C4-2B (cell line): ENCODE measurements around the gene GFM1.

ENCODE experiments used
- ZFX ChIP-seq: fragments of 450-650 bp; IDR thresholded peaks from 2 replicates; pipeline ENCODE4 v1.6.1; 2017
- TF ChIP-seq, protein P1 (sequence below): fragments of 450-650 bp; conservative IDR thresholded peaks from 2 replicates; pipeline ENCODE4 v1.5.1; 2017; ENCODE audit warnings: mild to moderate bottlenecking

DNA sequence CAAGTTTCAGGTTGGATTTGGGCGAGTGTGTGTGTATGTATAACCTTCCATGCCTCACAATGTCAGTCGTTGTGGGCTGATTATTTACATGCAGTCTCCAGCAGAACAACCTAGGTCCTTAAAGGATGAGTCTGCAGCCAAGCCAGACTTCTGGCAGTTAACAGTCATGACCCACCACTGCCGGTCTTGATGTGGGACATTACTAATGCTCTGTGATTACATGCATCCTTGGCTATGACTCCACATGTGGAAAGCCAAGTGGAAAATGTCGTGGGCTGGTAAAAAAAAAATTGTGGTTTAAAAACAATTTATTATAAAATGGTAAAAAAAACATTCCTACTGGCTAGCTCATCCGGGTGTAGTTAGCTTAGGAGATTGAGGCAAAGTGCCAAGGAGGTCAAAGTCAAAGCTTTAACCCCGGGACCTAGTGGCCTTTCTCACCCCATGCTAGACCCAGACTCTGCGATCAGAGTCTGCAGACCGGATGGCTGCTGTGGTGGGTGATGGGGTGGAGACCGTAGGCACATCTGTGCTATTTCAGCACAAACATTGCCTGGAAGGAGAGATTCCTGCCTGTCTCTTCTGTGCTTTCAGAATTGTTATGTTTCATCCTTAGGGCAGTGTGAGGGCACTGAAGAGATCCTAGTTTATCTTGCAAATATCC is 81.2 kb downstream of the GFM1 start:
- TF ChIP-seq, protein P1, sequence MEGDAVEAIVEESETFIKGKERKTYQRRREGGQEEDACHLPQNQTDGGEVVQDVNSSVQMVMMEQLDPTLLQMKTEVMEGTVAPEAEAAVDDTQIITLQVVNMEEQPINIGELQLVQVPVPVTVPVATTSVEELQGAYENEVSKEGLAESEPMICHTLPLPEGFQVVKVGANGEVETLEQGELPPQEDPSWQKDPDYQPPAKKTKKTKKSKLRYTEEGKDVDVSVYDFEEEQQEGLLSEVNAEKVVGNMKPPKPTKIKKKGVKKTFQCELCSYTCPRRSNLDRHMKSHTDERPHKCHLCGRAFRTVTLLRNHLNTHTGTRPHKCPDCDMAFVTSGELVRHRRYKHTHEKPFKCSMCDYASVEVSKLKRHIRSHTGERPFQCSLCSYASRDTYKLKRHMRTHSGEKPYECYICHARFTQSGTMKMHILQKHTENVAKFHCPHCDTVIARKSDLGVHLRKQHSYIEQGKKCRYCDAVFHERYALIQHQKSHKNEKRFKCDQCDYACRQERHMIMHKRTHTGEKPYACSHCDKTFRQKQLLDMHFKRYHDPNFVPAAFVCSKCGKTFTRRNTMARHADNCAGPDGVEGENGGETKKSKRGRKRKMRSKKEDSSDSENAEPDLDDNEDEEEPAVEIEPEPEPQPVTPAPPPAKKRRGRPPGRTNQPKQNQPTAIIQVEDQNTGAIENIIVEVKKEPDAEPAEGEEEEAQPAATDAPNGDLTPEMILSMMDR, result no peak
- no peak for TF ChIP-seq ZFX
